HG02571 (cell line): ENCODE measurements around the gene CXADR.
"Not testable (repeated sequence)": the region's sequence is repeated elsewhere in the genome, so short reads cannot be mapped to it uniquely, and the experiment has no call there.

Source experiments
- ATAC-seq: cut with Tn5 transposase; IDR thresholded peaks from one replicate; pipeline ENCODE4 v1.9.1; 2021; ENCODE audit warnings: mild to moderate bottlenecking, moderate library complexity; ENCODE audit not compliant: unreplicated experiment

The CXADR gene

DNA sequence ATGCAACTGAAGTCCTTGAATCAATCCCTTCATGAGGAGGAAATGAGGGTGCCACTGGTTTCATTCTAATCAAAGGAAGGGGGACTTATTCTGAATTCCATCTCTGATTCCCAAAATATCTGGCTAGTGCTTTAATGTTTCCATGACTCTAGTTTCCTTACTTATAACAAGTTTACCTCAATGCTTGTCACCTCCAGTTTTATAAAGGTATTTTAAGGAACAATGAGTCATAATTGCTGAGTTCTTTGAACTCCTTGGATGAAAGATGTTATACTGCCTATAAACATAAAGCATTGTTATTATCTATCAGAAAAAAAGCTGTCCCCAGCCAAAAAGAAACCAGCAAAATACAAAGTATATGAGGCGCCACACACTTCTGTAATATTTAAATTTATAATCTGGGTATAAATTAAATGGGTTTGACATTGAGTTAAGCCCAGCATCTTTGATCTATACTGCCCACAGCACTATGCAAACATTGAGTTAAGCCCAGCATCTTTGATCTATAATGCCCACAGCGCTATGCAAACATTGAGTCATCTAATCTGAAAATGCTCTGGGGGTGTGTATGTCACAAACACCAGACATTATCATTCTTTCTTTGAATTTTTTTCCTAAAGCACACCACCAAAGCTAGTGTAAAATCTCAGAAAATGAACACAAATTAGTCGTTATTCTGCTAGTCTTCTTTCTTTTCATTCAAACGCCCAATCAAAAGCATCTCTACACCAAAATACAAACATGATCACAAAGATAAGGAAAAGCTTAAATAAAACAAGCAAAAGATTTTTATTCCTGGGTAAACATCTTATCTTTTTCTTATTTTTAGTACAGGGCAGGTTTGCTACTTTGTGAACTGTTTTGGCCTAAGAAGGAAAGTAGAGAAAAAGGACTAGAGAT, 11.5 kb upstream of the CXADR start:
- no peak for ATAC-seq

DNA sequence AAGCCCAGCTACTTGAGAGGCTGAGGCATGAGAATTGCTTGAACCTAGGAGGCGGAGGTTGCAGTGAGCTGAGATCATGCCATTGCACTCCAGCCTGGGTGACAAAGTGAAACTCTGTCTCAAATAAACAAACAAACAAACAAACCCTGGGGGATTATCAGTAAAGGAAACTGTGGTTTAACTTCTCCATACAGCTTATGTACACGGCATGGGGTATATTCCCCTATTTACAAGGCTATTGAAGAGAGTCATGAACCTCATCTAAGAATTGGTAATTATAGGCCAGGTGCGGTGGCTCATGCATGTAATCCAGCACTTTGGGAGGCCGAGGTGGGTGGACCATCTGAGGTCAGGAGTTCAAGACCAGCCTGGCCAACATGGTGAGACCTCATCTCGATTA, 9.9 kb upstream of the CXADR start:
- not testable (repeated sequence) for ATAC-seq

DNA sequence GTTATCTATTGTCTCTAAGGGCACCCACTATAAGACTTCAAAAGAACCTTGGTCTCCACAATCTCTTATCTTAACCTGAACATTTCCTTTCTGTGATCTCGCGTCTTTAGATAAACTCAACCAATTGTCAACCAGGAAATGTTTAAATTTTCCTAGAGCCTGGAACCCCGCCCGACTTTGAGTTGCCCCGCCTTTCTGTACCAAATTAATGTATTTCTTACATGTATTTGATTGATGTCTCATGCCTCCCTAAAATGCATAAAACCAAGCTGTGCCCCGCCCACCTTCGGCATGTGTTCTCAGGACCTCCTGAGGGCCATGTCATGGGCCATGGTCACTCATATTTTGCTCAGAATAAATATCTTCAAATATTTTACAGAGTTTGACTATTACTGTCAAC, 5.9 kb upstream of the CXADR start:
- no peak for ATAC-seq

DNA sequence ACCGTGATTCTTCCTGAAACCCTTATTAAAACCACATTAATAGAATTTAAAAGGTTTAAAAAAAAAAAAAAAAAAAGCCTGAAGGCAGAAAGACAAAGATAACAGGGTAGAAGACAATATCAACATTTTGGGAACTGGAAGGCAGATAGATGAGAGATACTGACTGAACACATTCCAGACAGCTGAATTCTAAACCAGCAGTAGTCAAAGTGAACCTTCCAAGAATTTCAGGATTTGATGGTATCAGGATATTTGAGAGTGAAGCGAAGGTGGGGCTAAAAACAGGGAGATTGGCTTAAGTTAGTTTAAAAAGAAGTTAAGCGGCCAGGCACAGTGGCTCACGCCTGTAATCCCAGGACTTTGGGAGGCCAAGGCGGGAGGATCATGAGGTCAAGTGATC, 5.3 kb upstream of the CXADR start:
- ATAC-seq: no peak

DNA sequence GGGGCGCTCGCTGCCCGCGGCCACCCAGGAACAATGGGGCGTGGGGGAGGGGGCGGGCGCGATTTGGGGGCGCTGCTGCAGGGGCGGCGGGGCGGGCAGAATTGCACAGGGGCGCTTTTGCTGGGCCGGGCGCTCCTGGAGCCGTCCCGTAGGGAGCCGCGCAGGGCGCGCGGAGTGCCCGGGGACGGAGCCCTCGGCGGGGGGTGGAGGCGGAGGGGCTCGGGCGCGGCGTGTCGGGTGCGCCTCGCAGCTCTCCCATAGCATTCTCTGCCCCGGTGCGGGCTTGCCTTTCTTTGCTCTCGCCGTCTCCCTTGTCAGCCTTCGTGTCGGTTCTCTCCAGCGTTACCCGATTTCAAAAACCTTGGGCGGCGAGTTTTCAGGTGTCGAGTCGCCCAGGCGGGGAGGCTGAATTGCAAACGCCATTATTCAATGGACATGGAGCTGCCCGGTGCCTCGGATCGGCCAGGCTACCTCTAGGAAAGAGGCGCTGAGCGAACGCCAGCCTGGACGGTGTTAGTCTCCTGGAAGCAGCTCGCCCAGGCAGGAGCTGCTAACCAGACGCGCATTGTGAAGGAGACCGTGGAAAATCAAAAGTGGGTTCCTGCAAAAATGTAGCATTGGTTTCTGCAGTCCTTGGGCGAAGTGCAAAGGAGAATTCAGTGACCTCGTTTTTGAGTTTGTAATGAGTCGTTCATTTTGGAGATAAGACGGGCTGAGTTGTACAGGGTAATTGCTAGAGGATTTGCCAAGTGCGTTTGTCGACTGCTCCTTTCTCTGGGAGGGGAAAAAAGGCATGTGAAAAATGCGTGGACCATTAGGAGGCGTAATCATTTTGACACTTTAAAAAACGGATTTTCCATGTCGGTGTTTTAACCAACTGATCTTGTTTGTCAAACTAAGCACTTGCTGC, 626 bp downstream of the CXADR start:
- ATAC-seq: peak; percentile 24

DNA sequence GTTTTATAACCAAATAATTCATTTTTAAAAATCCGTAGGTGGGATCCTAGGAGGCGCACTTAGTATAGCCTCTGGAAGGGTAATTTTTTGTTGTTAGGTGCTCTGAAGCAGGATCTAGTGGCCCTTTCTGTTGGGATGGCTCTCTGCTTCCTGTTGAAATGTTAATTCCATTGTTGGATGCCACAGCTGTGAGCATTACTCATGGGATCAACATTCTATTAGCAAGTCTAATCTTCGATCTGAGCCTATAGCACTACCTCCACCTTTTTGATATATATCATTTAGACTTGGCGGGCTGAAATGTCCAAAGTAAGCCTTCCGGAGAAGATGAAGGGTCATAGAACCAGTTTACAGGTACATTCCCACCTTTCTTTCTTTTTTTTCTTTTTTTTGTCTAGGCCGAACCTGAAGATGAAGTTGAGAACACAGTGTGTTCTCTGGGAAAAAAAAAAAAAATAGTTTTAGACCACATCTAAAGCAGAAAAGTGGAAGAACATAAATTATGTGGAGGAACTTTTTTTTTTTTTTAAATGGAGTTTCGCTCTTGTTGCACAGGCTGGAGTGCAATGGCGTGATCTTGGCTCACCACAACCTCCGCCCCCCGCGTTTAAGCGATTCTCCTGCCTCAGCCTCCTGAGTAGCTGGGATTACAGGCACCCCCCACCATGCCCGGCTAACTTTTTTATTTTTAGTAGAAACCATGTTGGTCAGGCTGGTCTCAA, 1.4 kb downstream of the CXADR start:
- ATAC-seq: no peak

DNA sequence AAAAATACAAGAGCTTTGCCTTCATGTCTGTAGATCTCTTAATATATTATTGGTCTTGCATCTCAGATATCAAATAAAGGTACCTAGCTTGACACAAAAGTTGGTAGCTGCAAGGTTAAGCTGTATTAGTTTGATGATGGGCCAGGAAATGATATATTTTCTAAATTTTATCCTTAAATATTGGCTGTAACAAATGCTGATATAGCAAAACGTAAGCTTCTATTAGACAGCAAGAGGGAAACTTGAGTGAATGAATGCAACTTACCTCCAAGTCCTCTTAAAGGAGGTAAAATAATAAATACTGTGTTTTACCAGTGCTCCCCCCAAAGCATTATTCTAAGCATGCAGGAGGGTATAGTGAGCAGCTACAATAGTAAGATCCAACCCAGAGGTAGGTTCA, 4.2 kb downstream of the CXADR start:
- ATAC-seq: not testable (repeated sequence)

DNA sequence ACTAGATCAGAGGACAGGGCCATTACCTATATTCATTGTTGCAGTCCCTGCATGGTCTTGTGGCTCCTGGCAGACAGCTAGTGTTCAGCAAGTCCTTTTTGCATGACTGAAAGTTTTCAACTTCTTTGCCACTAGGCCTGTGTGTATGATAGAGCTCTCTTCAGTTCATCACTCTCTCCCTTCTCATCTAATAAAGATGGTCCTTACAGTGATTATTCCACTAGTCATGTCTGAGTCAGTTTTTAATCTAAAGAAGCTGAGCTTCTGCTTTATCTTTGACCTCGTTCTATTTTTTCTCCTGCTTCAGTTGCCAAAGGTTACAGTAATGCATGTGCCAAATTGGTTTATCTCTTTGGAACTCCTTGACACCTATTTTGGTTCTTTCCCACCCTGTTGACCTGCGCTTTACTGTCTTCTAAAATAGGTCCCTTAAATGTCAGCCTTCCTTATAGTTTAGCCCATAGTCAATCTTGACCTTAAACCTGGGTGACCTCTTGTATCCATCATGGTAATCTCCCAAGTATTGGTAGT, 6.4 kb downstream of the CXADR start:
- ATAC-seq: no peak

DNA sequence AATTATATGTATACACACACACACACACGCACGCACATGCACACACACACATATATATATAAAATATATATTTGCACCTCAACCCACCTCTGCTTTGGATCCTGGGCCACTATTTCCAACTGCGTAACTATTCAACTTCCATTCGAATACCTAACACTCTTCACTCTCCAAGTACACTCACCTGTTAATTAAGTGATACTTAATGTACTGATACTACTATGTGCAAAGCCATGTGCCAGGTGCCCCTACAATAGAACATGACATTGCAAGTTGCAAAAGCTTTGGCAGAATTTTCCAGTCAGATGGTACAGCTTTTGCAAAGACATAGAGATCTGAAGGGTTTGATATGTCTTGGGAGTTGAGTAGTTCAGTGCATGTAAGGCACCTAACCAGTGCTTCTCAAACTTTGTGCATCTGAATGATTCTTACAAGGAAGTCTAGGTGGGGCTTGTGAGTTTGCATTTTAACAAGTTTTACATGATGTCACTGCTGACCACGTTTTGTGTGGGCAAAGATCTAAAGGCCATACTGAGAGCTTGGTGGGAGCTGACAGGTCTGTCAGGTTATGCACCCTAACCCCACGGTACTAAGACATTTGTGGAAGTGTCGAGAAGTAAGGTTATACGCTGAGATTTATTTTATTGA, 7.2 kb downstream of the CXADR start:
- no peak for ATAC-seq

DNA sequence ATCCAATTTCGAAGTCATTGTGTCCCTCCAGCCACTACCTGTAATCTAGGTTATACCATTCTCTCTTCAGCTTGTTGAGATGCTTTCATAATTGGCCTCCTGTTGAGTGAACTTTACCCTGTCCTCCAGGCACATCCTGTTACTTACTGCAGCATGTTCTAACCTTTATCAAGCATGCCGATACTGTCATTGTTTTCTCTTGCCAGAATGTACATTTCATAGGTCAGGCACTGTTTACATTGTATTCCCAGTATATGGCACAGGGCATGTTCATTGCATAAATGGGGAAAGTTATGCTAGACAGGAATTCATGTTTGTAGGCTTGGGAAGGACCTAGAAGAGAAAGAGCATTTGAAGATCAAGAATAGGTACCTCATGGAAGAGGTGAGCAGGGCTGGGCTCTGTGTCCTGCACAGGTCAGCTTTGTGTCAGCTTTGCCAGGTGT, 10.2 kb downstream of the CXADR start:
- ATAC-seq: no peak

DNA sequence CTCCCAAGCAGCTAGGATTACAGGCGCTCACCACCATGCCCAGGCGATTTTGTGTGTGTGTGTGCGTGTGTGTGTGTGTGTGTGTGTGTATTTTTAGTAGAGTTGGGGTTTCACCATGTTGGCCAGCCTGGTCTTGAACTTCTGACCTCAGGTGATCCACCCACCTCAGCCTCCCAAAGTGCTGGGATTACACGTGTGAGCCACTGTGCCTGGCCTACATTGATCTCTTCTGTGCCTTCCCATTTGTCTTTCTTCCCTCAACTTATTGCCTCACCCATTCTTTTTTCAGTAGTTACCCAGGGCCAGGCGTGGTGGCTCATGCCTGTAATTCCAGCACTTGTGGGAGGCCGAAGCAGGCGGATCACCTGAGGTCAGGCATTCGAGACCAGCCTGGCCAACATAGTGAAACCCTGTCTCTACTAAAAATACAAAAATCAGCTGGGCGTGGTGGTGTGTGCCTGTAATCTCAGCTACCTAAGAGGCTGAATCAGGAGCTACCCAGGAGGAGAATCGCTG, 11.2 kb downstream of the CXADR start:
- ATAC-seq: not testable (repeated sequence)

DNA sequence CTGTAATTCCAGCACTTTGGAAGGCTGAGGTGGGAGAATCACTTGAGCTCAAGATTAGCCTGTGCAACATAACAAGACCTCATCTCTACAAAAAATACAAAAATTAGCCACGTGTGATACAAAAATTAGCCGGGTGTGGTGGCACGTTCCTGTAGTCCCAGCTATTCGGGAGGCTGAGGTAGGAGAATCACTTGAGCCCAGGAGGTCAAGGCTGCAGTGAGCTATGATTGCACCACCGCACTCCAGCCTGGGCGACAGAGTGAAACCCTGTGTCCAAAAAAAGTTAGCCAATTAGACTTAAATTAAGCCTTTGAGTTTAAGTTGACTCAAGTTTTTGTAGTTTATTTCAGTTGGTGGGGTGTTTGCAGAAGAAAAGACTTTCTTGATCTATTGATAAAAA, 11.8 kb downstream of the CXADR start:
- ATAC-seq: no peak

DNA sequence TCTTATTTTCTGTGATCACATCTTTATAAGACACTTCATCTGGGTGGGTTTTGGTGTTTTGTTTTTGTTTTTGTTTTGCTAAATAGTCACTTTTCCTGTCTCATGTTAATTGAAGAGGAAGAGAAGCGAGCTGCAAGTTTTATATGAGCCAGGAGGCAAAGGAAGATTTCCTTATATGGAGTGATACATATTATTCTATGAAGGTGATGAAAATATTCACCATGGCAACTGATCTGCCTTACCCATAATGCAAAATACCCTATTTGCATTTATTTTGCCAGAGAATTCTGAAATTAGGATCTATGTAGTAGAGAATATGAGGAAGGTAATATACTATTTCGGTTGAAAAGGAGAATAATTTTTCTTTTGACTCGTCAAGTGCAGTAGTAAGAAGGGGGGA, 13.9 kb downstream of the CXADR start:
- no peak for ATAC-seq

DNA sequence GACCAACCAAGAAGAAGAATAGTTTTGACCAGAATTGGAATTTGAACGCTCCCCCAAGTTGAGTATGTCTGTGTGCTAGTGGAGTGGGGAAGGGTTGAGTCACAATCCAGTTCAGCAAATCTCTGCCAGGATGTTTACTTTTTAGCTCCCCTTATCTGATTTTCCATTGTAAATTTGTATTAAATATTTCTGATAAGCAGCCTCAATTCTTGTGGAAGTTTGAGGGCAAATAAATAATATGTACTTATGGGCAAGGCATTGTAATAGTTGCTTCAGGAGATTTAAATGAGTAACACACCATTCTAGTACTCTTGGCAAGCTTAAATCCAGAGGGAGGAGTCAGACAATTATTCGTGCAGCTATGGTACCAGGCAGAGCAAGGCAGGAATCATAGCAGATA, 14.4 kb downstream of the CXADR start:
- ATAC-seq: no peak

DNA sequence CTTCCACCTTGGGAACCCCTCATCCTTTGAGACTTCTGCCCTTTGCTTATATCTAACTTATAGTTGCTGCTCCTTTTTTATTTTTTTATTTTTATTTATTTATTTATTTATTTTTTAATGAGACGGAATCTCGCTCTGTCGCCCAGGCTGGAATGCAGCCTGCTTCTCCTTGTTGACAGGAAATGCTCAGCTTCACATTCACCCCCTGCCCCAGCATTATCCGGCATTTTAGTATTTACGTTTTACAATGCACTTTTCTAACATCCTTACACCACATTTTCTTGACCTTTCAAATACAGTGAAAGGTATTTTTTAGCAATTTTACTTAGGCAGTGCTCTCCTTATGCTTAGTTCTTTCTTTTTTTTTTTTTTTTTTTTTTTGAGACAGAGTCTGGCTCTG, 14.9 kb downstream of the CXADR start:
- no peak for ATAC-seq

DNA sequence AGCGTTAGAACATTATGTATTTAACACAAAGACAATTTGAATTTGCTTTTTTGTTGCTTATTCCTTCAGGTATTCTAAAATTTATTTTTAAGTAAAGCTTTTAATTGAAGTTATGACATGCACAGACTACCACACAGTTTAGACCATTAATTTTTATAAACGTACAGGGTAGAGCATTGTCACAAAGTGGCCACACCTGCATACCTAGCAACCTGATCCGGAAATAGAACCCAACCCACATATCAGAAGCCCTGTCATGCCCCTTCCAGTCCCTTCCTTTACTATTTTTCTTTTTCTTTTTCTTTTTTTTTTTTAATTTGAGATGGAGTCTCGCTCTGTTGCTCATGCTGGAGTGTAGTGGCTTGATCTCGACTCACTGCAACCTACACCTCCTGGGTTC, 16.8 kb downstream of the CXADR start:
- ATAC-seq: no peak

DNA sequence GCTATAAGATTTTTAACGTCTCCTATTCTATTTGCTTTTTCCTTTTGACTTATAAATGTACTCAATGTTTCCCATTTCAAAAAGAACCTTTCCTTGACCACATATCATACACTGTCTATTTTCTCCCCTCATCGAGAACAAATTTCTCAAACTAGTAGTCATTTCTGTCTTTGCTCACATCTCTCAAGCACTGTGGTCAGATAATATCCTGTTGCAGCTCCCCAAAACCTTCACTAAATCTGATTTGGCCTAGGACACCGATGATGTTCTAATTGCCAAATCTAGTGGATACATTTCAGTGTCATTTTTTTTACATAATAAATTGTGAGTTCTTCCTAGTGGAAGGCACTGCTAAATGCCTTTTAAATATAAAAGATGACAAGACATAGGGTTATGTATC, 19.4 kb downstream of the CXADR start:
- ATAC-seq: no peak

DNA sequence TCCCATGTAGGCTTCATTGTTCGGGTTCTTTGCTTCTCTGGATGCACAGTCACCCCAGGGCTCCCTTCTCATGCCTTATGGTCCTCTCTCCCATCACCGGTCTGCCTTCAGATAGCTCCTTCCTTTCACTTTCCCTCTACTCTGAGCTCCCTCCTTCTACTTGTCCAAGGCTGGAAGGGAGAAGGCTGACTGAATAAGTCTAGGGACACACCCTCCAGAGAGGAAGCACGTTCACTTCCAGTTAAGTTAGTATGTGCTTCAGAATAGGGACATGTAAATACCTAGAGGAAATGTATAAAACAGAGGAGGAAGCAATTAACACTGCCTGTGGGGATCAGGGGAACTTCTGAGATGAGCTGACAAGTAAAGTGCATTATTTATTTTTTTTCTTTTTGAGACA, 23.5 kb downstream of the CXADR start:
- ATAC-seq: no peak

DNA sequence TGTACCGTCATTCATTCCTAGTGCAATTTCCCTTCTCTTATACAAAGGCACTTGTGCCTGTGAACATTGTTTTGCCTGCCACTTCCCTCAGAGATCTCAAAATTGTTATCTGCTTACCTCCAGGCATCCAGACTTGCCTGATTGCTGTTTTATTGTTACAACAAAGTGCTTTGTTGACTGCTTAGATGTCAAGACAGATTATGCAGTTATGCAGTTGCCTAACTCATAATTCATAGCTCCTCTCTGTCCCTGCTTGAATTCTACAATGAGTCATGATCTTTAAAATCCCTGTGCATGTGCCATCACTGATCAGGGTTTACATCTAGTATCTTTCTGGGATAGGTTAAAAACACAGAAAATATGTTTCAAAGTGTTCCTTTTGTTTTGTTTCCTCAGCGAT, 24.5 kb downstream of the CXADR start:
- no peak for ATAC-seq

DNA sequence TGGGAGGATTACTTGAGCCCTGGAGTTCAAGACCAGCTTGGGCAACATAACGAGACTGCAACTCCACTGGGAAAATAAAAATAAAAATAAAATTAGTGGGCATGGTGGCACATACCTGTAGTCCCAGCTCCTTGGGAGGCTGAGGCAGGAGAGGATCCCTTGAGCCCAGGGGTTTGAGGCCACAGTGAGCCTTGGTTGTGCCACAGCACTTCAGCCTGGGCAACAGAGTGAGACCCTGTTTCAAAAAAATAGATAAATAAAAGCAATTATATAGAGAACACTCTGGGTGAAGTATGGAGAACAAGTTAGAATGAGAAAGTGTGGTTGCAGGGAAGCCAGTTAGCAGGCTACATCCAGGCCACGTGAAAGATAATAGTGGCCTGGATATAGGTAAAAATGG, 25.7 kb downstream of the CXADR start:
- no peak for ATAC-seq
